Erythroblast (primary cell): ENCODE data around the gene TSNAX.

ENCODE experiments used
- GATA1 ChIP-seq: IDR thresholded peaks from 2 replicates; pipeline ENCODE4 v1.6.1; 2011; ENCODE audit warnings: low read depth, mild to moderate bottlenecking, control low read depth, low read length, moderate library complexity
- POLR2A ChIP-seq: IDR thresholded peaks from 2 replicates; pipeline ENCODE4 v1.6.1; 2011; ENCODE audit warnings: mild to moderate bottlenecking, low read length

- TF ChIP-seq POLR2A: no peak
- TF ChIP-seq GATA1: no peak
Measured at GRCh38 chr1:231581859-231582258, 53.4 kb downstream of the TSNAX start.
